Lung (tissue), 12 donors: ENCODE data around the gene GRIK3. TPM values are rescaled to one million over a fixed set of nuclear protein-coding genes. Genes with fewer than 3 reads are reported as not detected.

ENCODE experiments used
- ATAC-seq: fragments of 200-7000 bp; cut with Tn5 transposase; one replicate; pipeline ENCODE4 v1.9.1; 2020; ENCODE audit warnings: moderate number of reproducible peaks; ENCODE audit not compliant: insufficient read depth, low FRiP score
- DNase-seq, 3 donors: peaks; one replicate each; pipeline ENCODE4 v3.0.0-alpha.2; 2013 to 2017
- H3K27ac ChIP-seq, 2 donors: one replicate each; pipeline ENCODE4 v1.5.1; 2013; ENCODE audit warnings: mild to moderate bottlenecking in 2 of 2, moderate library complexity in 2 of 2, control low read depth in 1 of 2, inconsistent platforms in 1 of 2, low read depth in 1 of 2, low read length in 1 of 2
- H3K27me3 ChIP-seq, 3 donors: one replicate each; pipeline ENCODE4 v1.5.1; 2013; ENCODE audit warnings: low read length in 2 of 3; ENCODE audit not compliant: control insufficient read depth in 3 of 3, insufficient read depth in 3 of 3
- H3K36me3 ChIP-seq, 4 donors: one replicate each; pipeline ENCODE4 v1.5.1; 2013; ENCODE audit warnings: low read length in 4 of 4, mild to moderate bottlenecking in 1 of 4, moderate library complexity in 1 of 4; ENCODE audit not compliant: control insufficient read depth in 4 of 4, insufficient read depth in 4 of 4
- H3K4me1 ChIP-seq, 5 donors: one replicate each; pipeline ENCODE4 v1.5.1; 2013; ENCODE audit warnings: low read length in 5 of 5, mild to moderate bottlenecking in 2 of 5, moderate library complexity in 1 of 5; ENCODE audit not compliant: control insufficient read depth in 5 of 5, insufficient read depth in 5 of 5
- H3K4me3 ChIP-seq: one replicate; pipeline ENCODE4 v1.5.1; 2013; ENCODE audit warnings: mild to moderate bottlenecking, control low read depth, moderate library complexity
- H3K9ac ChIP-seq, 2 donors: one replicate each; pipeline ENCODE4 v1.5.1; 2013; ENCODE audit warnings: low read length in 2 of 2, control low read depth in 1 of 2; ENCODE audit not compliant: insufficient read depth in 1 of 2
- H3K9me3 ChIP-seq, 4 donors: one replicate each; pipeline ENCODE4 v1.5.1; 2013; ENCODE audit warnings: low read length in 3 of 4, mild to moderate bottlenecking in 1 of 4, moderate library complexity in 1 of 4; ENCODE audit not compliant: control insufficient read depth in 4 of 4, insufficient read depth in 3 of 4
- WGBS, 2 donors: extraction: QIAGEN DNeasy Blood & Tissue Kit; methylation state at CpG; one replicate each; pipeline ENCODE4 v1.1.7; 2013; 5-methylcytosine and 5-hydroxymethylcytosine counted together
- polyA plus RNA-seq, 2 donors: library from polyadenylated mRNA; stranded (reverse); fragments of 200-250 nt; gene quantifications; one replicate each; pipeline ENCODE4 v1.2.1, GENCODE V29; 2013
- total RNA-seq, 2 donors: library from RNA; depleted of rRNA in 1 of 2; stranded (reverse); fragments of >200 nt in 1 of 2; gene quantifications; one replicate each; pipeline ENCODE4 v1.2.1, GENCODE V29; 2014 to 2021
- TF ChIP-seq, protein P1 (sequence below): IDR thresholded peaks from 2 replicates; pipeline ENCODE4 v1.5.1; 2012; ENCODE audit warnings: mild to moderate bottlenecking; ENCODE audit errors: control extremely low read depth, extremely low read depth
- donor health status: control.
- donor health status: control.
- donor health status: Bipolar disorder and iron deficiency.
- donor health status: healthy.
- donor health status: DM: yes; HTN: yes; CAD: no.

The GRIK3 gene
- total and polyA plus RNA-seq, 4 donors = 0.01 to 0.40 (median 0.07) TPM

DNA sequence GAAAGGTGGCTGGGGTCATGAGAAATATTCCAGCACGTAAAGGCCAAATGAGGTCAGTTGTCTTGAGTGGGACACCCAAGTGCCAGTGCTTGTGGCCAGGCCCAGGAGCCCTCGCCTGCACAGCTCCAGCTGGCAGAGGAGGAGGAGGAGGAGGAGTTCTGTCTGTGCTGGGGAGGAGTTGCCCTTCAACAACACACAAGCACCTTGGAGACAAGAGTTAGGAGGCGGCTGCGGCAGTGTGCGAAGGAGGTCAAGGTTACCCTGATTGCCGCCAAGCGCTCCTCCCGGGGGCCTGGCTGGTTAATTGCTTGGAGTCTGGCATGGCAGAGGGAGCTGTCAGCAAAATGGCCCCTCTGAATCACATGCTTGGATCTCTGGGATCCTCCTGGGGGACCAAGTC, 45.1 kb downstream of the GRIK3 start:
- no peaks in the 10 kb centered on the region for H3K36me3 ChIP-seq
- ATAC-seq = peak; percentile 29
- peak in 1 of 3 donors; percentile 5 for DNase-seq
- peak overlapping the region in 1 of 2 donors; percentile 19 for H3K27ac ChIP-seq
- H3K27me3 ChIP-seq = peaks cover 0 to 11% (median 2%) of the 10 kb centered on the region in 3 donors
- no peaks in the 10 kb centered on the region for H3K9me3 ChIP-seq
- no peak overlapping the region for H3K4me3 ChIP-seq
- no peak overlapping the region for H3K9ac ChIP-seq
- 53 to 71% methylated on average over 8 of the region's 8 CpGs for WGBS, 2 donors
- peaks cover 0 to 8% (median 3%) of the 10 kb centered on the region in 5 donors for H3K4me1 ChIP-seq
- TF ChIP-seq, protein P1, sequence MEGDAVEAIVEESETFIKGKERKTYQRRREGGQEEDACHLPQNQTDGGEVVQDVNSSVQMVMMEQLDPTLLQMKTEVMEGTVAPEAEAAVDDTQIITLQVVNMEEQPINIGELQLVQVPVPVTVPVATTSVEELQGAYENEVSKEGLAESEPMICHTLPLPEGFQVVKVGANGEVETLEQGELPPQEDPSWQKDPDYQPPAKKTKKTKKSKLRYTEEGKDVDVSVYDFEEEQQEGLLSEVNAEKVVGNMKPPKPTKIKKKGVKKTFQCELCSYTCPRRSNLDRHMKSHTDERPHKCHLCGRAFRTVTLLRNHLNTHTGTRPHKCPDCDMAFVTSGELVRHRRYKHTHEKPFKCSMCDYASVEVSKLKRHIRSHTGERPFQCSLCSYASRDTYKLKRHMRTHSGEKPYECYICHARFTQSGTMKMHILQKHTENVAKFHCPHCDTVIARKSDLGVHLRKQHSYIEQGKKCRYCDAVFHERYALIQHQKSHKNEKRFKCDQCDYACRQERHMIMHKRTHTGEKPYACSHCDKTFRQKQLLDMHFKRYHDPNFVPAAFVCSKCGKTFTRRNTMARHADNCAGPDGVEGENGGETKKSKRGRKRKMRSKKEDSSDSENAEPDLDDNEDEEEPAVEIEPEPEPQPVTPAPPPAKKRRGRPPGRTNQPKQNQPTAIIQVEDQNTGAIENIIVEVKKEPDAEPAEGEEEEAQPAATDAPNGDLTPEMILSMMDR = no peak

DNA sequence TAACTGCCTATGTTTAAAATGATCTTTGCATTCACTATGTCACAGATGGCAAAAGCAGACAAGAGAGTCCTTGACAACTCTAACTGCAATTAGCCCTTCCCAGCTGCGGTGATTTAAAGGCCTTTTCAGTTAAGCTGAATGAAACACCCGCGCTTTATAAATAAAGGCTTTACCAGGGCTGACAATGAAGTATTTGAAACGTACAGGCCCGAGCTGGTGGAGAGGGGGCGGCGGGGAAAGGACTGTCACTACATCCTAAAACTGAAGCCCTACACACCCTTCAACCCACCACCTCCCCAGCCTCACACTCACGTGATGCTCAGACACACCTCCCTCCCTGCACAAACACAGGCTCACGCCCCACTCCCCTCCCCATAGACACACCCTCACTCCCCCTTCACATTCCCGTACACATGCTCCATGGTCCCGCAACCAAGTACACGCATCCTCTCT, 45.5 kb downstream of the GRIK3 start:
- 55 to 72% methylated on average over 12 of the region's 12 CpGs for WGBS, 2 donors
- H3K4me1 ChIP-seq = peaks cover 0 to 8% (median 3%) of the 10 kb centered on the region in 5 donors
- no peak overlapping the region for H3K9ac ChIP-seq
- ATAC-seq = no peak
- no peaks in the 10 kb centered on the region for H3K9me3 ChIP-seq
- no peak overlapping the region for H3K27ac ChIP-seq
- peak in 1 of 3 donors; percentile 5 for DNase-seq
- no peak overlapping the region for H3K4me3 ChIP-seq
- peaks cover 0 to 11% (median 2%) of the 10 kb centered on the region in 3 donors for H3K27me3 ChIP-seq
- TF ChIP-seq, protein P1 = no peak
- H3K36me3 ChIP-seq = no peaks in the 10 kb centered on the region

DNA sequence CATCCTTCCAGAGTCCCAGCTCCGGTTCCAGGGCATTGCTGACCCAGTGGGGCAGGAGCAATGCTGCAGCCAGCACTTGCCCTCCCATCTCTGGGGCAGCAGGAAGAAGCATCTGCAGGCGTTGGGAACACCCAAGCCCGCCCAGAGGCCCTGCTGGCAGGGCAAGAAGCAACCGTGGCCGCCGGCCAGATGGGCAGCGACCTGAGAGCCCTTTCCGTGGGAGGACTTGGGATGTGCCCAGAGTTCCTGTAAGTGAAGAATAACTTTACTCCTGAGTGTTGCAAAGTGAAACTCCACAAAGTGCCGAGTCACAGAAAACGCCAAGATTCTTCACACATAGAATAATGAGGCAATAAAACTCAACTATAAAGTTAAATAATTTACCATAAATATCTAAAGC, 46.0 kb downstream of the GRIK3 start:
- Histone ChIP-seq H3K27me3 (peaks cover 0 to 11% (median 2%) of the 10 kb centered on the region in 3 donors), H3K27ac (no peak overlapping the region), H3K4me3 (no peak overlapping the region), H3K36me3 (no peaks in the 10 kb centered on the region), H3K4me1 (peaks cover 0 to 8% (median 3%) of the 10 kb centered on the region in 5 donors), H3K9ac (no peak overlapping the region), H3K9me3 (no peaks in the 10 kb centered on the region)
- no peak for ATAC-seq
- 36 to 62% methylated on average over 10 of the region's 10 CpGs for WGBS, 2 donors
- TF ChIP-seq, protein P1 = no peak
- no peak for DNase-seq

DNA sequence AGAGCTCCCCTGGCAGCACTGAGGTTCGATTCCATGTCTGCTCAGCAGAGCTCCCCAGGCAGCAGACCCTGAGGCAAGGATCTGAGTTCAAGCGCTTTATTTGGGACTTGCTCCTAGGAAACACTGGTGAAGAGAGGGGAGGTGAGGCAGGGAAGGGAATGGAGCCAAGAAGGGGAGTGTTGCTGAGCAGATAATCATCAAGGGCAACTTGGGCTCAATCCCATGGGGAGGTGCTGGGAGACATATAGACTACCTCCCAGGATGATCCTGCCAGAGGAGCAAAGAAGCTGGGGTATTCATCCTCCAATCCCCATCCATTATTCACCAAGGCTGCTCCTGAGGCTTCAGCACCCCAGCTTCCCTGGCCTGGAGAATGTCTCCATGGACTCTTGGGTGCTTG, 47.0 kb downstream of the GRIK3 start:
- Histone ChIP-seq H3K9me3 (no peaks in the 10 kb centered on the region), H3K36me3 (no peaks in the 10 kb centered on the region), H3K27me3 (peaks cover 0 to 11% (median 2%) of the 10 kb centered on the region in 3 donors), H3K4me1 (peaks cover 0 to 8% (median 3%) of the 10 kb centered on the region in 5 donors), H3K27ac (no peak overlapping the region), H3K9ac (no peak overlapping the region), H3K4me3 (no peak overlapping the region)
- DNase-seq (no peak), ATAC-seq (no peak)
- WGBS, 2 donors = 81 to 83% methylated on average over 2 of the region's 2 CpGs
- TF ChIP-seq, protein P1 = no peak
